K562 (cell line): ENCODE data around the gene KRTAP1-4. TPM values are rescaled to one million over a fixed set of nuclear protein-coding genes. Genes with fewer than 3 reads are reported as not detected.

Source experiments
- ATAC-seq: fragments of 200-7000 bp; cut with Tn5 transposase; 3 replicates; pipeline ENCODE4 v1.9.1; 2020; ENCODE audit warnings: moderate library complexity
- BruUV-seq: library from RNA; stranded (reverse); fragments of 400-500 nt; replicated peaks from 2 replicates; lab custom pipeline; 2021; lab: Mats Ljungman, UMichigan
- CTCF ChIA-PET: fragments of 300-600 bp; formaldehyde crosslinking; extraction: SDS; loops from one replicate; lab custom pipeline; 2021; ENCODE audit warnings: low intra/inter-chr PET ratio; lab: Yijun Ruan, JAX
- POLR2A ChIA-PET: fragments of 300-600, 350-650 bp; sonication (Branson Sonifier 250); formaldehyde crosslinking; extraction: SDS; loops from one replicate; lab custom pipeline; 2021; ENCODE audit warnings: antibody characterized with exemption, inconsistent platforms; lab: Yijun Ruan, JAX
- DNase-seq, 4 experiments: peaks; one replicate each; pipeline versions ENCODE4 v3.0.0 to v3.0.0-alpha.2; 2011 to 2018; ENCODE audit warnings: low spot score in 3 of 4, mixed read lengths in 3 of 4; ENCODE audit errors: extremely low read depth in 1 of 4
- FAIRE-seq: peaks from 2 replicates; lab custom pipeline; 2011; peaks lifted over from hg19 to GRCh38; lab: Jason Lieb, UNC
- H2AFZ ChIP-seq: 2 replicates; pipeline ENCODE4 v1.6.0; 2011; ENCODE audit warnings: low read depth, low read length, control low read depth, inconsistent platforms
- H3K27ac ChIP-seq: fragments of 200-600 bp; 3 replicates; pipeline ENCODE4 v1.8.0; 2011; ENCODE audit warnings: low read depth, mild to moderate bottlenecking, control low read depth, inconsistent platforms, low read length, moderate library complexity, mixed read lengths; ENCODE audit errors: extremely low read depth
- H3K27me3 ChIP-seq, 2 experiments: fragments of 300-600 bp in 1 of 2; 2 replicates in 1 of 2; 3 replicates in 1 of 2; pipeline versions ENCODE4 v1.6.0 to v1.8.0; 2011; ENCODE audit warnings: inconsistent platforms in 2 of 2, low read length in 2 of 2, mild to moderate bottlenecking in 1 of 2, mixed read lengths in 1 of 2, moderate library complexity in 1 of 2; ENCODE audit not compliant: control insufficient read depth in 2 of 2, insufficient read depth in 2 of 2
- H3K36me3 ChIP-seq: fragments of 300-600 bp; 3 replicates; pipeline ENCODE4 v1.8.0; 2011; ENCODE audit warnings: mild to moderate bottlenecking, low read length, inconsistent platforms; ENCODE audit not compliant: control insufficient read depth, insufficient read depth
- H3K4me1 ChIP-seq, 2 experiments: fragments of 200-600 bp in 1 of 2; replicated peaks in 1 of 2; 2 replicates in 1 of 2; 3 replicates in 1 of 2; pipeline versions ENCODE4 v1.5.1 to v1.8.0; 2011; ENCODE audit warnings: inconsistent platforms in 2 of 2, low read length in 2 of 2, mild to moderate bottlenecking in 1 of 2, mixed read lengths in 1 of 2, moderate library complexity in 1 of 2; ENCODE audit not compliant: control insufficient read depth in 2 of 2, insufficient read depth in 2 of 2
- H3K4me2 ChIP-seq: 2 replicates; pipeline ENCODE4 v1.6.1; 2011; ENCODE audit warnings: low read length, control low read depth, inconsistent platforms, mixed read lengths; ENCODE audit not compliant: insufficient read depth
- H3K4me3 ChIP-seq: fragments of 200-600 bp; sonication (generic), shearing (Covaris generic); 2 replicates; pipeline ENCODE4 v1.5.1; 2016; ENCODE audit warnings: control low read depth, inconsistent platforms
- H3K79me2 ChIP-seq: fragments of 200-600 bp; 3 replicates; pipeline ENCODE4 v1.8.0; 2011; ENCODE audit warnings: low read length, inconsistent platforms; ENCODE audit not compliant: control insufficient read depth, insufficient read depth
- H3K9ac ChIP-seq, 2 experiments: 2 replicates each; pipeline versions ENCODE4 v1.6.0 to v1.6.1; 2011; ENCODE audit warnings: low read depth in 2 of 2, low read length in 2 of 2, control low read depth in 1 of 2, inconsistent platforms in 1 of 2, mild to moderate bottlenecking in 1 of 2, mixed read lengths in 1 of 2; ENCODE audit not compliant: insufficient read depth in 1 of 2
- H3K9me1 ChIP-seq: one replicate; pipeline ENCODE4 v1.6.0; 2011; ENCODE audit warnings: inconsistent platforms, mild to moderate bottlenecking, low read length, moderate library complexity; ENCODE audit not compliant: control insufficient read depth, insufficient read depth
- H3K9me3 ChIP-seq: replicated peaks from 2 replicates; pipeline ENCODE4 v1.5.1; 2011; ENCODE audit warnings: low read depth, low read length, inconsistent platforms; ENCODE audit not compliant: control insufficient read depth, insufficient read depth
- H4K20me1 ChIP-seq: replicated peaks from 2 replicates; pipeline ENCODE4 v1.6.1; 2011; ENCODE audit warnings: low read length, inconsistent platforms, mixed read lengths; ENCODE audit not compliant: control insufficient read depth, insufficient read depth
- ATF2 ChIP-seq: sonication (generic); formaldehyde crosslinking; IDR thresholded peaks from 2 replicates; pipeline ENCODE4 v1.8.1; 2022; ENCODE audit warnings: missing genetic modification reagents
- FOXO4 ChIP-seq: fragments of 450-650 bp; formaldehyde crosslinking; IDR thresholded peaks from 2 replicates; pipeline ENCODE4 v1.4.0; 2020; ENCODE audit warnings: mild to moderate bottlenecking, moderate library complexity
- HNRNPLL ChIP-seq: fragments of 200-400 bp; formaldehyde crosslinking; IDR thresholded peaks from 2 replicates; pipeline ENCODE4 v1.6.1; 2017; ENCODE audit warnings: low read length, low read depth, mild to moderate bottlenecking; ENCODE audit not compliant: poor library complexity, severe bottlenecking
- MTA2 ChIP-seq: fragments of 450-650 bp; IDR thresholded peaks from 2 replicates; pipeline ENCODE4 v1.6.1; 2016; ENCODE audit warnings: low read depth
- NCOR1 ChIP-seq: fragments of 450-650 bp; IDR thresholded peaks from 2 replicates; pipeline ENCODE4 v1.6.1; 2016; ENCODE audit warnings: mild to moderate bottlenecking, moderate library complexity
- NFIC ChIP-seq: fragments of 450-650 bp; IDR thresholded peaks from 2 replicates; pipeline ENCODE4 v1.6.1; 2017; ENCODE audit warnings: mild to moderate bottlenecking, inconsistent platforms
- NFIX ChIP-seq: fragments of 250-450 bp; sonication (Bioruptor Pico); IDR thresholded peaks from 2 replicates; pipeline ENCODE4 v1.4.0; 2020; ENCODE audit warnings: low read depth, mild to moderate bottlenecking, moderate library complexity
- NR3C1 ChIP-seq: sonication (generic); formaldehyde crosslinking; IDR thresholded peaks from 2 replicates; pipeline ENCODE4 v1.8.1; 2022; ENCODE audit warnings: missing genetic modification reagents
- POLR2AphosphoS2 ChIP-seq: IDR thresholded peaks from 2 replicates; pipeline ENCODE4 v1.6.1; 2012; ENCODE audit warnings: low read length, improper control_type of control experiment
- RHOXF2B ChIP-seq: fragments of 250-450 bp; sonication (Bioruptor Pico); conservative IDR thresholded peaks from 2 replicates; pipeline ENCODE4 v1.5.1; 2021
- SRSF3 ChIP-seq: fragments of 200-400 bp; formaldehyde crosslinking; IDR thresholded peaks from 2 replicates; pipeline ENCODE4 v1.6.1; 2016; ENCODE audit warnings: mild to moderate bottlenecking, low read length, moderate library complexity; ENCODE audit not compliant: insufficient read depth
- ZNF12 ChIP-seq: sonication (generic); formaldehyde crosslinking; IDR thresholded peaks from 2 replicates; pipeline ENCODE4 v1.4.0; 2020; ENCODE audit warnings: mild to moderate bottlenecking, missing genetic modification reagents
- ZNF121 ChIP-seq: sonication (generic); formaldehyde crosslinking; conservative IDR thresholded peaks from 2 replicates; pipeline ENCODE4 v1.8.0; 2022; ENCODE audit warnings: missing genetic modification reagents
- ZNF217 ChIP-seq: sonication (generic); formaldehyde crosslinking; IDR thresholded peaks from 2 replicates; pipeline ENCODE4 v1.8.0; 2022; ENCODE audit warnings: mild to moderate bottlenecking, missing genetic modification reagents
- WGBS: fragments of 100-300 bp; shearing (Covaris generic); methylation state at CpG from one replicate; pipeline ENCODE4 v1.1.6; 2016; ENCODE audit warnings: low coverage, mixed read lengths; ENCODE audit not compliant: insufficient coverage; ENCODE audit errors: missing lambda C conversion rate; 5-methylcytosine and 5-hydroxymethylcytosine counted together
- in situ Hi-C: fragments of 300-500 bp; cut with MboI; formaldehyde crosslinking; loops from 4 replicates; pipeline ENCODE4 v1.15.0; 2018; ENCODE audit warnings: inconsistent platforms, mixed read lengths
- intact Hi-C: fragments of 100-400 bp; cut with micrococcal nuclease; formaldehyde crosslinking; loops from 2 replicates; pipeline ENCODE4 v1.14.2; 2022
- polyA plus RNA-seq, 8 experiments: library from polyadenylated mRNA; depleted of rRNA in 4 of 8; stranded (reverse) in 5 of 8; unstranded in 3 of 8; fragments of >200 nt; fragmentation: Nextera tagmentation in 2 of 8; fragmentation: Illumina TruSeq in 1 of 8; extraction: Ambion mirVana in 2 of 8; extraction: Trizol in 1 of 8; gene quantifications; 2 replicates each; pipeline versions ENCODE4 v1.2.1 to v1.2.3, GENCODE V29; 2011 to 2014; ENCODE audit warnings: inconsistent platforms in 1 of 8, missing spikeins in 1 of 8
- total RNA-seq, 7 experiments: library from RNA; depleted of rRNA in 6 of 7; stranded (reverse); fragments of >200 nt in 6 of 7; fragmentation: Illumina TruSeq in 2 of 7; extraction: Trizol in 2 of 7; gene quantifications; 2 replicates each; pipeline versions ENCODE4 v1.2.1 to v1.2.3, GENCODE V29; 2011 to 2021; ENCODE audit warnings: low replicate concordance in 1 of 7

The KRTAP1-4 gene
- total and polyA plus RNA-seq, 9 of the 15 experiments (the other 6 are each of a cell fraction or from before 2014, with no cell fraction given), result not detected

- no peak overlapping the region for H2AFZ ChIP-seq
- H3K9me3 ChIP-seq, result no peaks in the 10 kb centered on the region
- no peak overlapping the region for H3K4me2 ChIP-seq
- FAIRE-seq, result peak; percentile 57
- no peaks in the 10 kb centered on the region for H3K9me1 ChIP-seq
- no peaks in the 10 kb centered on the region for H3K36me3 ChIP-seq
- no peaks in the 10 kb centered on the region for H3K79me2 ChIP-seq
- H4K20me1 ChIP-seq, result no peaks in the 10 kb centered on the region
- peaks cover 0 to 15% of the 10 kb centered on the region in 2 experiments; a peak in 3 of 5 replicates for H3K27me3 ChIP-seq
- CTCF ChIA-PET, result no interaction called here
- no peak overlapping the region for H3K27ac ChIP-seq
- no peak overlapping the region for H3K9ac ChIP-seq
- no peak for ATAC-seq
- no TSS peak for BruUV-seq
- WGBS, result under 1% methylated on average over 8 of the region's 8 CpGs
- intact Hi-C loops (no loop called here), in situ Hi-C loops (no loop called here)
- H3K4me1 ChIP-seq, result no peaks in the 10 kb centered on the region
- H3K4me3 ChIP-seq, result no peak overlapping the region
- POLR2A ChIA-PET, result interaction anchor here (1.0 kb wide), 1 partner anchor 8 kb away, joined by 3 read pairs; no protein-coding TSS in a partner anchor
- no peak for DNase-seq
- peak; percentile 49 for TF ChIP-seq NFIX (CRISPR knock-in tag)
- no peak for TF ChIP-seq HNRNPLL
- TF ChIP-seq NFIC, result peak; percentile 88
- no peak for TF ChIP-seq NCOR1
These were observed 43.1 kb downstream of the KRTAP1-4 start for GRCh38 chr17:40986920-40987319.

GRCh38 chr17:40984226-40984625 is 45.8 kb downstream of the KRTAP1-4 start, which contains the start of gene KRT40:
Gene KRT40 (minus strand): TSS chr17:40984326. CDS start chr17:40984273, 53 bp downstream.
- Histone ChIP-seq H3K36me3 (no peaks in the 10 kb centered on the region), H3K4me1 (no peaks in the 10 kb centered on the region; a peak in 1 of 5 replicates), H3K4me3 (no peak within 1 kb of the TSS), H3K9me1 (peaks cover 4% of the 10 kb centered on the region), H3K4me2 (no peak within 1 kb of the TSS), H3K27me3 (peaks cover 3 to 26% of the 10 kb centered on the region in 2 experiments; a peak in 4 of 5 replicates), H2AFZ (no peak within 1 kb of the TSS), H3K79me2 (no peaks in the 10 kb centered on the region), H3K9me3 (no peaks in the 10 kb centered on the region), H4K20me1 (no peaks in the 10 kb centered on the region), H3K9ac (no peak within 1 kb of the TSS), H3K27ac (no peak within 1 kb of the TSS)
- ChIA-PET CTCF (no interaction called here), POLR2A (interaction anchor here (1.6 kb wide), 1 partner anchor 11 kb away, joined by 3 read pairs; no protein-coding TSS in a partner anchor)
- 0% methylated on average over 3 of the region's 3 CpGs for WGBS
- no TSS peak for BruUV-seq
- DNase-seq (no peak), FAIRE-seq (no peak), ATAC-seq (no peak)
- intact Hi-C loops (no loop called here), in situ Hi-C loops (no loop called here)
- TF ChIP-seq POLR2AphosphoS2 (no peak), SRSF3 (no peak), FOXO4 (no peak), NR3C1 (no peak), MTA2 (no peak), ZNF12 (no peak), RHOXF2B (CRISPR knock-in tag) (no peak), ZNF217 (CRISPR knock-in tag) (no peak), ATF2 (CRISPR knock-in tag) (no peak), ZNF121 (CRISPR knock-in tag) (no peak)
